Fibroblast of mammary gland (primary cell): Measurements from ENCODE around the gene SMU1.
A peak's percentile ranks its signal among the peaks of the same experiment; 100 is the strongest.

Source experiments
- DNase-seq: peaks from one replicate; pipeline ENCODE4 v3.0.0-alpha.2; 2010; ENCODE audit warnings: low read depth
- H3K4me3 ChIP-seq: 2 replicates; pipeline ENCODE4 v1.5.1; 2011; ENCODE audit warnings: low read depth, mild to moderate bottlenecking, low read length, moderate library complexity; ENCODE audit not compliant: control insufficient read depth
- CTCF ChIP-seq: conservative IDR thresholded peaks from 2 replicates; pipeline ENCODE4 v1.5.1; 2011; ENCODE audit warnings: low read depth, low read length, inconsistent platforms; ENCODE audit not compliant: control insufficient read depth, insufficient read depth

Gene SMU1

GRCh38 chr9:33024126-33024965 lies 52.1 kb downstream of the SMU1 start:
- no peak for TF ChIP-seq CTCF
- H3K4me3 ChIP-seq = peak overlapping the region; percentile 97
- peak; percentile 51 for DNase-seq

- DNase-seq = no peak
- peak overlapping the region; percentile 97 for H3K4me3 ChIP-seq
- no peak for TF ChIP-seq CTCF
These were observed 52.8 kb downstream of the SMU1 start for GRCh38 chr9:33023661-33024060.

GRCh38 chr9:33022755-33023154 lies 53.7 kb downstream of the SMU1 start:
- H3K4me3 ChIP-seq = no peak overlapping the region
- TF ChIP-seq CTCF = no peak
- no peak for DNase-seq

- TF ChIP-seq CTCF = no peak
- no peak for DNase-seq
- H3K4me3 ChIP-seq = no peak overlapping the region
These were observed 54.2 kb downstream of the SMU1 start for GRCh38 chr9:33022303-33022702.

GRCh38 chr9:33019797-33020196 lies 56.7 kb downstream of the SMU1 start:
- TF ChIP-seq CTCF = no peak

GRCh38 chr9:33017283-33018041 lies 59.0 kb downstream of the SMU1 start:
- H3K4me3 ChIP-seq = no peak overlapping the region
- TF ChIP-seq CTCF = no peak
- DNase-seq = no peak

More at GRCh38 chr9:33019797-33020196, 56.7 kb downstream of the SMU1 start:
- DNase-seq = no peak
- H3K4me3 ChIP-seq = no peak overlapping the region
